ENCODE data around the gene FCF1. TPM values are rescaled to one million over a fixed set of nuclear protein-coding genes. Genes with fewer than 3 reads are reported as not detected.

Gene FCF1
- total and polyA plus RNA-seq, 2 of the 13 experiments (the other 11 are each of a cell fraction or from before 2014, with no cell fraction given), result 31.0 to 44.4 TPM

- H3K27me3 ChIP-seq (ENCODE audit: control insufficient read depth in 1 of 2, insufficient read depth in 2 of 2, low read length in 2 of 2), result no peaks in the 10 kb centered on the region
- intact Hi-C loops (cut with micrococcal nuclease; ENCODE audit: unreplicated experiment) (no loop called here), in situ Hi-C loops (cut with HindIII; ENCODE audit: extremely low pct_ligation_motif_present, low pct_unique_long_range_greater_than_20kb) (loop anchor here (25.0 kb wide), 1 partner anchor 172 kb away; the partner anchor contains the start of gene LTBP2)
- peaks cover 23 to 83% of the 10 kb centered on the region in 2 experiments for H3K36me3 ChIP-seq (replicated peaks in 1 of 2; ENCODE audit: control insufficient read depth in 1 of 2, insufficient read depth in 2 of 2, low read length in 2 of 2)
- ChIA-PET CTCF (ENCODE audit: low intra/inter-chr PET ratio, low total read pairs) (no interaction called here), POLR2A (no interaction called here)
- H3K4me3 ChIP-seq (replicated peaks in 1 of 3; ENCODE audit: insufficient read depth in 1 of 3, low read depth in 2 of 3, low read length in 3 of 3), result no peak overlapping the region
- no peak overlapping the region for H2AFZ ChIP-seq (ENCODE audit: low read length)
- FAIRE-seq, result no peak
- H3K27ac ChIP-seq (ENCODE audit: extremely low read length, insufficient read depth, low read length), result no peak overlapping the region
- ATAC-seq, result no peak
- no peaks in the 10 kb centered on the region for H3K79me2 ChIP-seq (ENCODE audit: insufficient read depth, low read length)
- no peak for TF ChIP-seq SRSF9 (IDR thresholded peaks at IDR 0.05; ENCODE audit: borderline replicate concordance, insufficient read depth, low read depth, low read length, poor library complexity, severe bottlenecking)
- no peak for TF ChIP-seq UBTF (CRISPR knock-in tag; IDR thresholded peaks at IDR 0.05)
- no peak for TF ChIP-seq ZNF468 (CRISPR knock-in tag; IDR thresholded peaks at IDR 0.05)
- no peak for TF ChIP-seq HDAC1 (CRISPR knock-in tag; IDR thresholded peaks at IDR 0.05)
- no peak for TF ChIP-seq CAMTA2 (CRISPR knock-in tag; IDR thresholded peaks at IDR 0.05; ENCODE audit: borderline replicate concordance)
- BruUV-seq (replicated peaks), result TSS peak; percentile 25
- no peak overlapping the region for H3K4me2 ChIP-seq (ENCODE audit: low read depth, low read length)
- no peak overlapping the region for H3K9ac ChIP-seq (ENCODE audit: insufficient read depth, low read depth, low read length)
- no peaks in the 10 kb centered on the region for H3K9me3 ChIP-seq (ENCODE audit: low read length)
- no peak for DNase-seq (ENCODE audit: low spot score)
- no peaks in the 10 kb centered on the region for H3K4me1 ChIP-seq (ENCODE audit: insufficient read depth, low read length)
- no peaks in the 10 kb centered on the region for H4K20me1 ChIP-seq (ENCODE audit: insufficient read depth, low read length)
Measured at GRCh38 chr14:74784634-74785033, 71.7 kb downstream of the FCF1 start.

- in situ Hi-C loops (cut with HindIII; ENCODE audit: extremely low pct_ligation_motif_present, low pct_unique_long_range_greater_than_20kb), result loop anchor here (25.0 kb wide), 1 partner anchor 173 kb away; the partner anchor contains the start of gene LTBP2
- TF ChIP-seq ZNF816 (CRISPR knock-in tag; IDR thresholded peaks at IDR 0.05; ENCODE audit: borderline replicate concordance) (no peak), ZSCAN30 (CRISPR knock-in tag; IDR thresholded peaks at IDR 0.05) (no peak), NR2F6 (IDR thresholded peaks at IDR 0.05) (no peak), NR2F6 (CRISPR knock-in tag; IDR thresholded peaks at IDR 0.05) (no peak), TOE1 (CRISPR knock-in tag; IDR thresholded peaks at IDR 0.05) (no peak), HNRNPLL (IDR thresholded peaks at IDR 0.05; ENCODE audit: low read depth, low read length, poor library complexity, severe bottlenecking) (no peak), ZNF276 (CRISPR knock-in tag; IDR thresholded peaks at IDR 0.05; ENCODE audit: low read depth) (no peak)
Measured at GRCh38 chr14:74785056-74785613, 72.2 kb downstream of the FCF1 start.

More at GRCh38 chr14:74785056-74785613, 72.2 kb downstream of the FCF1 start:
- H3K79me2 ChIP-seq (ENCODE audit: insufficient read depth, low read length), result peaks cover 3% of the 10 kb centered on the region
- ChIA-PET POLR2A (no interaction called here), CTCF (ENCODE audit: low intra/inter-chr PET ratio, low total read pairs) (no interaction called here)
- 77% methylated on average over 1 of the region's 1 CpG for WGBS (ENCODE audit: low lambda C conversion rate)
- no peak overlapping the region for H3K27ac ChIP-seq (ENCODE audit: extremely low read length, insufficient read depth, low read length)
- H3K27me3 ChIP-seq (ENCODE audit: control insufficient read depth in 1 of 2, insufficient read depth in 2 of 2, low read length in 2 of 2), result no peaks in the 10 kb centered on the region
- H3K4me1 ChIP-seq (ENCODE audit: insufficient read depth, low read length), result no peaks in the 10 kb centered on the region
- H3K4me3 ChIP-seq (replicated peaks in 1 of 3; ENCODE audit: insufficient read depth in 1 of 3, low read depth in 2 of 3, low read length in 3 of 3), result no peak overlapping the region
- intact Hi-C loops (cut with micrococcal nuclease; ENCODE audit: unreplicated experiment), result no loop called here
- no peak overlapping the region for H3K4me2 ChIP-seq (ENCODE audit: low read depth, low read length)
- no peaks in the 10 kb centered on the region for H4K20me1 ChIP-seq (ENCODE audit: insufficient read depth, low read length)
- peaks cover 22 to 79% of the 10 kb centered on the region in 2 experiments for H3K36me3 ChIP-seq (replicated peaks in 1 of 2; ENCODE audit: control insufficient read depth in 1 of 2, insufficient read depth in 2 of 2, low read length in 2 of 2)
- ATAC-seq (no peak), FAIRE-seq (no peak), DNase-seq (ENCODE audit: low spot score) (no peak)
- H3K9me3 ChIP-seq (ENCODE audit: low read length), result no peaks in the 10 kb centered on the region
- no peak overlapping the region for H3K9ac ChIP-seq (ENCODE audit: insufficient read depth, low read depth, low read length)
- no peak overlapping the region for H2AFZ ChIP-seq (ENCODE audit: low read length)
- no TSS peak for BruUV-seq (replicated peaks)
